Measurements from ENCODE around the gene SAG. TPM values are rescaled to one million over a fixed set of nuclear protein-coding genes. Genes with fewer than 3 reads are reported as not detected.

SAG gene
- total RNA-seq, 1 experiment from 2014 or later, result not detected

- CTCF ChIA-PET, result no interaction called here
- POLR2A ChIA-PET, result no interaction called here
- Histone ChIP-seq H3K36me3 (ENCODE audit: control insufficient read depth, insufficient read depth, low read length) (no peaks in the 10 kb centered on the region), H3K4me3 (ENCODE audit: low read depth in 2 of 2, low read length in 2 of 2) (no peak overlapping the region), H3K4me1 (ENCODE audit: control insufficient read depth, insufficient read depth, low read length) (peaks cover 8% of the 10 kb centered on the region; the same call in 1 of the 2 replicates), H3K27me3 (ENCODE audit: control insufficient read depth, insufficient read depth, low read length) (no peaks in the 10 kb centered on the region), H3K9me3 (ENCODE audit: control insufficient read depth, insufficient read depth, low read depth, low read length) (no peaks in the 10 kb centered on the region), H3K27ac (ENCODE audit: low read length) (no peak overlapping the region)
- intact Hi-C loops (cut with micrococcal nuclease; ENCODE audit: unreplicated experiment), result no loop called here
- in situ Hi-C loops (cut with HindIII; ENCODE audit: low pct_unique_long_range_greater_than_20kb, low sequenced_read_pairs), result no loop called here
- TF ChIP-seq POLR2AphosphoS5 (IDR thresholded peaks at IDR 0.05; ENCODE audit: low read depth, low read length), result no peak
- no peak for DNase-seq (ENCODE audit: low read depth, low spot score)
- ATAC-seq, result no peak
- BruUV-seq (replicated peaks), result no TSS peak
Measured at GRCh38 chr2:233380132-233380895, 72.7 kb downstream of the SAG start.

- in situ Hi-C loops (cut with HindIII; ENCODE audit: low pct_unique_long_range_greater_than_20kb, low sequenced_read_pairs) (no loop called here), intact Hi-C loops (cut with micrococcal nuclease; ENCODE audit: unreplicated experiment) (no loop called here)
- POLR2A ChIA-PET, result no interaction called here
- no peak for DNase-seq (ENCODE audit: low read depth, low spot score)
- Histone ChIP-seq H3K27me3 (ENCODE audit: control insufficient read depth, insufficient read depth, low read length) (no peaks in the 10 kb centered on the region), H3K36me3 (ENCODE audit: control insufficient read depth, insufficient read depth, low read length) (no peaks in the 10 kb centered on the region), H3K9me3 (ENCODE audit: control insufficient read depth, insufficient read depth, low read depth, low read length) (no peaks in the 10 kb centered on the region), H3K27ac (ENCODE audit: low read length) (no peak overlapping the region), H3K4me1 (ENCODE audit: control insufficient read depth, insufficient read depth, low read length) (peaks cover 4% of the 10 kb centered on the region; the same call in 1 of the 2 replicates), H3K4me3 (ENCODE audit: low read depth in 2 of 2, low read length in 2 of 2) (no peak overlapping the region)
- CTCF ChIA-PET, result no interaction called here
- BruUV-seq (replicated peaks), result no TSS peak
- no peak for ATAC-seq
- TF ChIP-seq TCF7L2 (IDR thresholded peaks at IDR 0.05; ENCODE audit: low read depth, low read length), result no peak
- no peak for TF ChIP-seq SIN3A (IDR thresholded peaks at IDR 0.05; ENCODE audit: borderline replicate concordance, insufficient read depth, low read depth, low read length)
- TF ChIP-seq POLR2AphosphoS5 (IDR thresholded peaks at IDR 0.05; ENCODE audit: low read depth, low read length), result no peak
- TF ChIP-seq, protein P1, sequence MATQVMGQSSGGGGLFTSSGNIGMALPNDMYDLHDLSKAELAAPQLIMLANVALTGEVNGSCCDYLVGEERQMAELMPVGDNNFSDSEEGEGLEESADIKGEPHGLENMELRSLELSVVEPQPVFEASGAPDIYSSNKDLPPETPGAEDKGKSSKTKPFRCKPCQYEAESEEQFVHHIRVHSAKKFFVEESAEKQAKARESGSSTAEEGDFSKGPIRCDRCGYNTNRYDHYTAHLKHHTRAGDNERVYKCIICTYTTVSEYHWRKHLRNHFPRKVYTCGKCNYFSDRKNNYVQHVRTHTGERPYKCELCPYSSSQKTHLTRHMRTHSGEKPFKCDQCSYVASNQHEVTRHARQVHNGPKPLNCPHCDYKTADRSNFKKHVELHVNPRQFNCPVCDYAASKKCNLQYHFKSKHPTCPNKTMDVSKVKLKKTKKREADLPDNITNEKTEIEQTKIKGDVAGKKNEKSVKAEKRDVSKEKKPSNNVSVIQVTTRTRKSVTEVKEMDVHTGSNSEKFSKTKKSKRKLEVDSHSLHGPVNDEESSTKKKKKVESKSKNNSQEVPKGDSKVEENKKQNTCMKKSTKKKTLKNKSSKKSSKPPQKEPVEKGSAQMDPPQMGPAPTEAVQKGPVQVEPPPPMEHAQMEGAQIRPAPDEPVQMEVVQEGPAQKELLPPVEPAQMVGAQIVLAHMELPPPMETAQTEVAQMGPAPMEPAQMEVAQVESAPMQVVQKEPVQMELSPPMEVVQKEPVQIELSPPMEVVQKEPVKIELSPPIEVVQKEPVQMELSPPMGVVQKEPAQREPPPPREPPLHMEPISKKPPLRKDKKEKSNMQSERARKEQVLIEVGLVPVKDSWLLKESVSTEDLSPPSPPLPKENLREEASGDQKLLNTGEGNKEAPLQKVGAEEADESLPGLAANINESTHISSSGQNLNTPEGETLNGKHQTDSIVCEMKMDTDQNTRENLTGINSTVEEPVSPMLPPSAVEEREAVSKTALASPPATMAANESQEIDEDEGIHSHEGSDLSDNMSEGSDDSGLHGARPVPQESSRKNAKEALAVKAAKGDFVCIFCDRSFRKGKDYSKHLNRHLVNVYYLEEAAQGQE (IDR thresholded peaks at IDR 0.05; ENCODE audit: insufficient read depth in 1 of 2, low read depth in 2 of 2, low read length in 1 of 2), result no peak
- TF ChIP-seq CTCF (IDR thresholded peaks at IDR 0.05), result no peak
Measured at GRCh38 chr2:233380995-233381637, 73.5 kb downstream of the SAG start.

DNA sequence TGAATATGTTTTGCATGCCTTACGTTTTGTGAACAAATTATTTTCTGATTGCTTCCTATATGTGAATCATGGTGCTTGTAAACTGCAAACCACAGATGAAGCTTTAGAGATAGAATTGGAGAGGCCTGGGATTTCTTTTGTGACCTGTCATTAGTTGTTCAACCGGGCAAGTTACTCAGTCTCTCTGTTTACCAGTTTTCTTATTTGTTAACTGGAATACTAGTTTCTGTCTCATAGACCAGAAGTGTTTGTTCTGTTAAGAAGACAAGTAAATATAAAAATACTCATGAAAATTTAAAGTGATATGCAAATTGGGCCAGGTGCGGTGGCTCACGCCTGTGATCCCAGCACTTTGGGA lies 74.0 kb downstream of the SAG start:
- BruUV-seq (replicated peaks), result no TSS peak
- TF ChIP-seq CTCF (IDR thresholded peaks at IDR 0.05), result no peak
- TF ChIP-seq, protein P1 (IDR thresholded peaks at IDR 0.05; ENCODE audit: insufficient read depth in 1 of 2, low read depth in 2 of 2, low read length in 1 of 2), result no peak
- no peak for TF ChIP-seq POLR2AphosphoS5 (IDR thresholded peaks at IDR 0.05; ENCODE audit: low read depth, low read length)
- no peak for TF ChIP-seq TCF7L2 (IDR thresholded peaks at IDR 0.05; ENCODE audit: low read depth, low read length)
- no peak for TF ChIP-seq SIN3A (IDR thresholded peaks at IDR 0.05; ENCODE audit: borderline replicate concordance, insufficient read depth, low read depth, low read length)
- Histone ChIP-seq H3K4me1 (ENCODE audit: control insufficient read depth, insufficient read depth, low read length) (peaks cover 4% of the 10 kb centered on the region; the same call in 1 of the 2 replicates), H3K36me3 (ENCODE audit: control insufficient read depth, insufficient read depth, low read length) (no peaks in the 10 kb centered on the region), H3K9me3 (ENCODE audit: control insufficient read depth, insufficient read depth, low read depth, low read length) (no peaks in the 10 kb centered on the region), H3K27ac (ENCODE audit: low read length) (no peak overlapping the region), H3K4me3 (ENCODE audit: low read depth in 2 of 2, low read length in 2 of 2) (no peak overlapping the region), H3K27me3 (ENCODE audit: control insufficient read depth, insufficient read depth, low read length) (no peaks in the 10 kb centered on the region)
- no peak for ATAC-seq
- DNase-seq (ENCODE audit: low read depth, low spot score), result no peak
- intact Hi-C loops (cut with micrococcal nuclease; ENCODE audit: unreplicated experiment), result no loop called here
- CTCF ChIA-PET, result no interaction called here
- in situ Hi-C loops (cut with HindIII; ENCODE audit: low pct_unique_long_range_greater_than_20kb, low sequenced_read_pairs), result no loop called here
- POLR2A ChIA-PET, result no interaction called here

Data from Panc1 (cell line).